ENCODE data around the gene TERB2.
"Not testable (repeated sequence)": the region's sequence is repeated elsewhere in the genome, so short reads cannot be mapped to it uniquely, and the experiment has no call there.

TERB2 gene

GRCh38 chr15:45003731-45004410 is 47.4 kb downstream of the TERB2 start:
- DNase-seq (ENCODE audit: low read depth in 2 of 2) = not testable (repeated sequence)

- DNase-seq (ENCODE audit: low read depth in 2 of 2) = not testable (repeated sequence)
These were observed 48.2 kb downstream of the TERB2 start for GRCh38 chr15:45004590-45005175.

GRCh38 chr15:45009046-45009445 is 52.6 kb downstream of the TERB2 start:
- no peak for DNase-seq (ENCODE audit: low read depth in 2 of 2)

DNA sequence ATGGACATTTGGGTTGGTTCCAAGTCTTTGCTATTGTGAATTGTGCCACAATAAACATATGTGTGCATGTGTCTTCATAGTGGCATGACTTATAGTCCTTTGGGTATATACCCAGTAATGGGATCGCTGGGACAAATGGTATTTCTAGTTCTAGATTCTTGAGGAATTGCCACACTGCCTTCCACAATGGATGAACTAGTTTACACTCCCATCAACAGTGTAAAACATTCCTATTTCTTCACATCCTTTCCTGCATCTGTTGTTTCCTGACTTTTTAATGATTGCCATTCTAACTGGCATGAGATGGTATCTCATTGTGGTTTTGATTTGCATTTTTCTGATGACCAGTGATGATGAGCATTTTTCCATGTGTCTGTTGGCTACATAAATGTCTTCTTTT is 58.6 kb downstream of the TERB2 start:
- not testable (repeated sequence) for DNase-seq (ENCODE audit: low read depth in 2 of 2)

- DNase-seq (ENCODE audit: low read depth in 2 of 2) = not testable (repeated sequence)
These were observed 63.9 kb downstream of the TERB2 start for GRCh38 chr15:45020222-45020900.

DNA sequence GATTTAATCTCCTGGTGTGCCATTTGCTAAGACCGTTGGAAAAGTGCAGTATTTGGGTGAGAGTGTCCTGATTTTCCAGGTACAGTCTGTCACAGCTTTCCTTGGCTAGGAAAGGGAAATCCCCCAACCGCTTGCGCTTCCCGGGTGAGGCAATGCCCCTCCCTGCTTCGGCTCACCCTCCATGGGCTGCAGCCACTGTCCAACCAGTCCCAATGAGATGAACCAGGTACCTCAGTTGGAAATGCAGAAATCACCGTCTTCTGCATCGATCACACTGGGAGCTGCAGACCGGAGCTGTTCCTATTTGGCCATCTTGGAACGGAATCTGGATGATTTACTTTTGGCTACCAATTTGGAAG is 64.4 kb downstream of the TERB2 start:
- not testable (repeated sequence) for DNase-seq (ENCODE audit: low read depth in 2 of 2)

DNA sequence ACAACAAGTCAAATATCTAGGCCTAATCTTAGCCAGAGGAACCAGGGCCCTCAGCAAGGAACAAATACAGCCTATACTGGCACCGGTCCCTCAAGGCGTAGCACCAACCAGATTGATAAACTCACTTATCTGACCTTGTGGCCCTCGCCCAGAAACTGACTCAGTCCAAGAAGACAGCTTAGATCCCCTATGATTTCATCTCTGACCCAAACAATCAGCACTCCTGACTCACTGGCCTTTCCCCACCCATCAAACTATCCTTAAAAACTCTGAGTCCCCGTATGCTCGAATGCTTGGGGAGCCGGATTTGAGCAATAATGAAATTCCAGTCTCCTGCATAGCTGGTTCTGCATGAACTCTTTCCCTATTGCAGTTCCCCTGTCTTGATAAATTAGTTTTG is 64.9 kb downstream of the TERB2 start:
- DNase-seq (ENCODE audit: low read depth in 2 of 2) = no peak

GRCh38 chr15:45022871-45023658 is 66.6 kb downstream of the TERB2 start, which contains the start of gene SORD:
Gene SORD (plus strand): TSS chr15:45023195. CDS start chr15:45023284, 89 bp downstream.
- peak; percentile 90 to 94 for DNase-seq (ENCODE audit: low read depth in 2 of 2)

DNA sequence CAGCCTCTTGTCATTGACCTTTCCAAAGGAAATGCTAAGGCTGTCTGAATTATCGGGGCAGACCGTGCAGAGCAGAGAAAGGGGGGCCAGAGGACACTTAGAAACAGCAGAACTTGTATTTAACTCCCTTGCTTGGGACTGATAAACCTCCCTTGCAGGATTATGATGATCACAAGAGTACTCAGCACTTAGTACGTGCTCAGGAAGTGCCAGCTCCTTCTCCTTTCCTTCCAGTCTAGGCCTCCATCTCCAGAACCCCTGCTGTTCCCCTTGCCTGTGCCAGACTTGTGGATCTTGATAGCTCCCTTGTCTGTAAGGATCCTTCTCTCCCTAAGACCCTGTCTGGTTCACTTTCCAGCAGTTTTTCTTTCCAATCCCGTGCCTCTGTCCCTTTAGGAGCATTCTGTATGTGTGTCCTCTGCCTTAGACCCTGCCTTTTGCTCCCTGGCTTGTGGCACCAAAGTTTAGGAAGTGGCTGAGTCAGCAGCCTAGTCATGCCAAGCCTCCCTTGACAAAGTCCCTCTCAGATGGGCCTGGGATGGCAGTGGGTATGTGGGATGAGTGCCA is 67.3 kb downstream of the TERB2 start:
- DNase-seq (ENCODE audit: low read depth in 2 of 2) = no peak

DNA sequence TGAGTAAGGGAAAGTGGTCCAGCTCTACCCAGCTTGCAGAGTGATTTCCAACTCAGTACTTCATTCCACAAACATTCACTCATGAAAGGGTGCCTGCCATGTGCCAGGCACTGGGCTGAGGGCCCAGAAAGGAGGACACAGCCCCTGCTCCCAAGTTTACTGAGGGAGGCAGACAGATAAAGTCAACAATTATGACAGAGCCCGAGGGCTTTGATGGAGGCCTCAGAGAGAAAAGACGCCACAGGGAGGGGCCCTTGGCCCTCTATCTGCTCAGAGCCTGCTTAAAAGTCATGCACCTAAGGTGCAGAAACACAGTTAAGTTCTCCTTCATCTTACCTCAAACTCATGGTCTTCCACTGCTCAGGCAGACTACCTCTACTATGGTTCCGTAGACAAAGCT is 68.2 kb downstream of the TERB2 start:
- DNase-seq (ENCODE audit: low read depth in 2 of 2) = not testable (repeated sequence)

GRCh38 chr15:45025627-45026026 is 69.1 kb downstream of the TERB2 start:
- DNase-seq (ENCODE audit: low read depth in 2 of 2) = not testable (repeated sequence)

- DNase-seq (ENCODE audit: low read depth in 2 of 2) = no peak
These were observed 70.2 kb downstream of the TERB2 start for GRCh38 chr15:45026651-45027190.

- DNase-seq (ENCODE audit: low read depth in 2 of 2) = no peak
These were observed 70.7 kb downstream of the TERB2 start for GRCh38 chr15:45027220-45027619.

Data from stimulated activated CD8-positive, alpha-beta memory T cell treated with anti-CD3 and anti-CD28 coated beads, Interleukin-2, amount 100 ng/mL, for 48 hours (primary cell).